Sciatic nerve (tissue), 2 donors: ENCODE measurements around the gene LTBP1. TPM values are rescaled to one million over a fixed set of nuclear protein-coding genes. Genes with fewer than 3 reads are reported as not detected.
"Not testable (repeated sequence)": the region's sequence is repeated elsewhere in the genome, so short reads cannot be mapped to it uniquely, and the experiment has no call there.

Experiments used
- ATAC-seq: fragments of 200-7000 bp; cut with Tn5 transposase; one replicate; pipeline ENCODE4 v1.9.1; 2020; ENCODE audit warnings: mild to moderate bottlenecking, moderate library complexity
- DNase-seq: peaks from one replicate; pipeline ENCODE4 v3.0.0-alpha.2; 2020; ENCODE audit warnings: low spot score
- intact Hi-C: fragments of 100-400 bp; cut with DNase I; formaldehyde crosslinking; loops from one replicate; pipeline ENCODE4 v1.14.2; 2022
- total RNA-seq: library from RNA; stranded (reverse); fragmentation: NEBNext Ultra II Directional; extraction: Animal tissue kit (Norgen Biotek cat#: 25700); gene quantifications from one replicate; pipeline ENCODE4 v1.2.1, GENCODE V29; 2021
- donor health status: DM: no; HTN: no; CAD: no.
- donor health status: DM: no; HTN: no; CAD: no.

LTBP1 gene
- total RNA-seq, 1 donor from 2014 or later, result 48.9 TPM

- ATAC-seq, result no peak
- DNase-seq, result no peak
- intact Hi-C loops, result no loop called here
Measured at GRCh38 chr2:32954206-32954605, 7.5 kb downstream of the LTBP1 start.

DNA sequence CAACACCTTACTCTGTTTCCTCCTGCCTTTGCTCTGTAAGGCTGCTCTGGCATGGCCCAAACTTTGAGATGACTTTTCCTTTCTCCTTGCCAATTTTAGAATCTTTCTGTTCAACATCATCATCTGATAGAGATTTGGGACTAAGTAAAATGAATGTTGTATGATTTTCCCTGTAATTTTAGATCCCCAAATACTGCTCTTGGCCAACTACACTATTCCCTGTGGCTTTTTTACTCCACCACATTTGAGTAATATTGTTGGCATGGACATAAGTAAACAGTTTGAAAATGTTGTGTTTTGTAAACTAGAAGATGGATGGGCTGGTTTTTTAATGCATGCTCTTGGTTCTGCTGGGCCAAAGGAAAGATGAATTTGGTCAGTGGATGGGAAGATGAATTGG lies 12.1 kb downstream of the LTBP1 start:
- no peak for ATAC-seq
- intact Hi-C loops, result no loop called here
- no peak for DNase-seq

GRCh38 chr2:32960238-32960637 lies 13.5 kb downstream of the LTBP1 start:
- intact Hi-C loops, result no loop called here
- ATAC-seq (no peak), DNase-seq (no peak)

DNA sequence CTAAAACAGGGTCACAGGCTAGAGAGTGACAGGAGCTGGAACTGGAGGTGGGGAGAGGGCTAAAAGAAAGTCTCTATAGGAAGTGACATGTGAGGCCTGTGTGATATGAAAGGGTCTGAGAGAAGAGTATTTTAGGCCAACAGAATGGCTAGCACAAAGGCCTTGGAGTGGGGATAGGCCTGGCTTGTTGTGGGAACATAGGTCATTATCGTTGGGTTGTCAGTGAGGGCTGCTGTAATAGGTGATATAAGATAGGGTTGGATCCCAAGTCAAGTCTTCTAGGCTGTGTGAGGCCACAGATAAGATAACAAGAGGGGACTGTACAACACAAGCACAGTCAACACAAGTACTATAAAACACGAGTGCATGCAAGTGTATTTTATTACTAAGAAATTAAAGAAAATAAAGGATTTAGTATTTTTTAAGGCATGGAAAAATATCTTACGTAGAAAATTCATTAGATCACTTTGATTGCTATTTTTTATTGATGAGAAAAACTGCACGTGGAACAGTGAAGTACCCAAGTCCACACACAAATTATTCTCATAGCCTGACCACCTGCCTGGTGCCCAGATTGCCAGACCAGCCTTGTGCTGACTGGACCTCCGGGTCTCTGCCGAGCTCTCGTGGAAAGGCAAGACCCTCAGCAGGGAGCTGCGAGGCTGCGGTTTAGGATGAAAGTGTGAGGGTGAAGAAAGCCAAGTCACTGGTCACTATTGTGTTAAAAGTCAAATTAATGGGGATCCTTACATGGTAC lies 14.1 kb downstream of the LTBP1 start:
- DNase-seq (no peak), ATAC-seq (no peak)
- intact Hi-C loops, result no loop called here

DNA sequence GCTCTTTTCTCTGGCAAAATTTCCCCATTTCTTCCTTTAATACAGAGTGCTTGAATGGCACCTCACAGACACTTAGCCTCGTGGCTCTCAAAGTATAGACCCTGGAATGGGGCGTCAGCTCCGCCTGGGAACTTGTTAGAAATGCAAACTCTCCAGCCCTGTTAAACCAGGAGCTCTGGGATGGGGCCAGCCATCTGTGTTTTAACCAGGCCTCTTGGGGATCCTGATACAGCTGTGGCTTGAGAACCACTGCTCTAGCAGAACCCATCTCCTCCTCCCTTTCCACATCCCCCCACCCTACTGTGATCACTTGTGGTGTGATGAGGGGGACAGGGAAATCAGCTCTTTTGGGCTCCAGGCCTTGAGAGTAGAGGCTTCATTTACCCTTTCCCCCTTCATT lies 15.9 kb downstream of the LTBP1 start:
- no peak for DNase-seq
- intact Hi-C loops, result no loop called here
- peak; percentile 38 for ATAC-seq

GRCh38 chr2:32963941-32964340 lies 17.2 kb downstream of the LTBP1 start:
- intact Hi-C loops, result no loop called here
- DNase-seq (no peak), ATAC-seq (no peak)

GRCh38 chr2:32965523-32966171 lies 18.9 kb downstream of the LTBP1 start:
- no peak for DNase-seq
- intact Hi-C loops, result no loop called here
- no peak for ATAC-seq

- DNase-seq, result no peak
- no peak for ATAC-seq
- intact Hi-C loops, result no loop called here
Measured at GRCh38 chr2:32969444-32970162, 22.9 kb downstream of the LTBP1 start.

DNA sequence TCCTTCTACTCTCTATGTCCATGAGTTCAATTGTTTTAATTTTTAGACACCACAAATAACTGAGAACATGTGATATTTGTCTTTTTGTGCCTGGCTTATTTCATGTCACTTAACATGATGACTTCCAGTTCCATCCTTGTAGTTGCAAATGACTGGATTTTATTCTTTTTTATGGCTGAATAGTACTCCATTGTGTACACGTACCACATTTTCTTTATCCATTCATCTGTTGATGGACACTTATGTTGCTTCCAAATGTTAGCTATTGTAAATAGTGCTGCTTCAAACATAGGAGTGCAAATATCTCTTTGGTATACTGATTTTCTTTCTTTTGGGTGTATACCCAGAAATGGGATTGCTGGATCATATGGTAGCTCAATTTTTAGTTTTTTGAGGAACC lies 27.0 kb downstream of the LTBP1 start:
- intact Hi-C loops, ATAC-seq, DNase-seq: not testable (repeated sequence)

- intact Hi-C loops, result no loop called here
Measured at GRCh38 chr2:32976409-32977063, 29.8 kb downstream of the LTBP1 start.

DNA sequence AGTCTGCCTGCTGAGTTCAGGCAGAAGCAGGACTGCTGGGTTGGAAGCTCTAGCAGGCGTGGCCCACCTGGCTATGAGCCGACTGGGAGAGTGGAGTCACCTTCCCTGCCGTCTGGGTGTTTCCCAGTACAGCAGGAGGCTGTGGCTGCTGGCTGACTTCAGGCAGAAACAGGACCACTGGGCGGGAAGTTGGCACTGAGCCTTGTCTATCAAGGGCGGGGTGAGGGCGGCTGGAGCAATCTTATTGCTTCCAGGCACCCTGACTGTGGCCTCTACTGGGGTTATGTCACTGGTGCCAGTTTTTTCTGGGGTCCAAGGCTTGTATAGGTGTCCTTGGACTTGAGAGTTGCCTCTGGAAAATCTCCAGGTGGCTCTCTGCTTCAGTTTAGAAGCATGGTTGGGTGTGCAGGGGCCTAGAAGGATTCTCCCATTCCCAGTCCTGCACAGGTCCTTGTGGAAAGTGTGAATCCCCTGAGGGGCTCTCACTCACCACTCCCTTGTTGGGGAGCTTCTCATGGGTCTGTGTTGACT lies 30.5 kb downstream of the LTBP1 start:
- intact Hi-C loops, result no loop called here
- DNase-seq (peak; percentile 60), ATAC-seq (peak; percentile 51)

More at GRCh38 chr2:32976409-32977063, 29.8 kb downstream of the LTBP1 start:
- ATAC-seq, result no peak
- no peak for DNase-seq

DNA sequence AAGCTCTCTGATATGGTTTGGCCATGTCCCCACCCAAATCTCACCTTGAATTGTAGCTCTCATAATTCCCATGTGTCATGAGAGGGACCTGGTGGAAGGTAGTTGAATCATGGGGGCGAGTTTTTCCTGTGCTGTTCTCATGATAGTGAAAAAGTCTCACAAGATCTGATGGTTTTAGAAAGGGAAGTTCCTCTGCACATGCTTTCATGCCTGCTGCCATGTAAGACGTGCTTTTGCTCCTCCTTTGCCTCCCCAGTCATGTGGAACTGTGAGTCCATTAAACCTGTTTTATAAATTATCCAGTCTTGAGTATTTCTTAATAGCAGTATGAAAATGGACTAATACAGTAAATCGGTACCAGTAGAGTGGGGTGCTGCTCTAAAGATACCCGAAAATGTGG lies 34.9 kb downstream of the LTBP1 start:
- no peak for DNase-seq
- intact Hi-C loops, result no loop called here

GRCh38 chr2:32983193-32983924 lies 36.6 kb downstream of the LTBP1 start:
- DNase-seq, ATAC-seq, intact Hi-C loops: not testable (repeated sequence)

More for the DNA sequence above, 34.9 kb downstream of the LTBP1 start:
- no peak for ATAC-seq

DNA sequence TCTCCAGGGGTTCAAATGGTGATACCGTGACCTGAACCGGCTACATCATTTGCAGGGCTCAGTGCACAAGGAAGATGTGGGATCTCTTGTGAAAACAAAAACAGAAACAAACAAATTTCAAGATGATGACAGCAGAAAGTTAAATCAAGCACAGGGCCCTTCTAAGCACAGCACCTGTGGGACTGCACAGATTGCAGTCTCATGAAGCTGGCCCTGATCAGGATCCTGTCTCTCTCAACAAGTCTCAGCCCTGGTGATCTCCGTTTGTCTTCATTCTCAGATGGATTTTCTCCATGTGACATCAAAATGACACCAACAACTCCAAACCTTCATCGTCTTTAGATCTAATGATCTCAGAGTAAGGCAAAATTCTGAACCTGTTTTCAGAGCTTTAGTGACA lies 39.7 kb downstream of the LTBP1 start:
- intact Hi-C loops, result no loop called here
- no peak for DNase-seq
- ATAC-seq, result no peak

DNA sequence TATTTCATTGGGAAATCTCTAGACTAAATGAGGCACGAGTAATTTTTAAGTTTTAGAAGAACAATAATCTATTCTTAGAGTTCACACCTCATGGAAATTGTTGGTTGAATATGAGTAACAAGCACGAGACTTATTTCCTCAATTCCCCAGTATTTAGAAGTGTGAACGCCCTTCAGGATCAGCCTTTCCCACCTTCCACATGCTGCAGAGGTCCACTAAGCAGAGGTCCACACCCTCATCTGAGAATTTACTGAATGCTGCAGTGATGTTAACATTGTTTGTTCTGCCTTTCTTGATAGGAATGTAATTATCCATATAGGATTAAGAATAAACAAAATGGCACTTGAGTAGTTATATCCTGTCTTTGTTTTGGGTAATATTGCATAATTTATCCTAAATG lies 41.8 kb downstream of the LTBP1 start:
- intact Hi-C loops, result no loop called here
- no peak for DNase-seq
- no peak for ATAC-seq

GRCh38 chr2:32990556-32990955 lies 43.8 kb downstream of the LTBP1 start:
- intact Hi-C loops, result no loop called here
- no peak for DNase-seq
- ATAC-seq, result no peak

DNA sequence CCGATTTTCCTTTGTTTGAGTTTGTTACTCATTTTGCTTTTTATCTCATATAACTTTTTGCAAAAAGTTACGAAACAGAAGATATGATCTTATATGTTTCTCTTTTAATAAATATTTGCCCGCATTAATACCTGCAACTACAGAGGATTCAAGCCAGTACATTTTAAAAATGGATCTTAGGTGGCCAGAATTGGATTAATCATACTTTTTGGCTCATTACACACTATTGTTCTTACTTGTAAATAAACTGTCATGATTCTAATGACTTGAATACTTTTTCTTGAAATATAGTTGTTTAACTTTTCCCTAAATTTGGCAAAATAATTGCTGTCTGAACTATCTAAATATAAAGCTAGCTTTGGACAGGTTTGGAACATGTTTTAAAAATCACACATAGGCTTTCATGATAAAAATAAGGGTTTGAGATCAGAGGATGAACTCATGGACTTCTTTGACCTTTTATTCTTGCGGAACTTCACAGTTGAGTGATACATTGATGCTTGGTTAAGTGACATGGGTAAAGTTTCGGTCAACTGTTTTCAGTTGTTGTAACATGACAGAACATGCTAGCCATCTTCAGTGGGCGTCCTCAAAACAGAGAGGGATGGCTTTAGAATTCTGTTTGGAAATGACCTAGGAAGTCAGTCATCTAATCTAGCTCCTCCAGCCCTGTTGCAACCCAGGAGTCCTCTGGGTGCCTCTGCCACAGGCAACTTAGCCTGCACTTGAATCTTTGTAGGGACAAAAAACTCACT lies 44.5 kb downstream of the LTBP1 start:
- intact Hi-C loops, result no loop called here
- ATAC-seq, result no peak

GRCh38 chr2:32993005-32993539 lies 46.3 kb downstream of the LTBP1 start:
- ATAC-seq (no peak), DNase-seq (no peak)
- intact Hi-C loops, result no loop called here

More for the DNA sequence above, 44.5 kb downstream of the LTBP1 start:
- DNase-seq, result no peak
